Activated T-cell treated with anti-CD3 and anti-CD28 coated beads for 4 hours (primary cell): Measurements from ENCODE around the gene PPP1R14B.

Source experiments
- DNase-seq: peaks from one replicate; pipeline ENCODE4 v3.0.0-alpha.2; 2020

PPP1R14B gene

DNA sequence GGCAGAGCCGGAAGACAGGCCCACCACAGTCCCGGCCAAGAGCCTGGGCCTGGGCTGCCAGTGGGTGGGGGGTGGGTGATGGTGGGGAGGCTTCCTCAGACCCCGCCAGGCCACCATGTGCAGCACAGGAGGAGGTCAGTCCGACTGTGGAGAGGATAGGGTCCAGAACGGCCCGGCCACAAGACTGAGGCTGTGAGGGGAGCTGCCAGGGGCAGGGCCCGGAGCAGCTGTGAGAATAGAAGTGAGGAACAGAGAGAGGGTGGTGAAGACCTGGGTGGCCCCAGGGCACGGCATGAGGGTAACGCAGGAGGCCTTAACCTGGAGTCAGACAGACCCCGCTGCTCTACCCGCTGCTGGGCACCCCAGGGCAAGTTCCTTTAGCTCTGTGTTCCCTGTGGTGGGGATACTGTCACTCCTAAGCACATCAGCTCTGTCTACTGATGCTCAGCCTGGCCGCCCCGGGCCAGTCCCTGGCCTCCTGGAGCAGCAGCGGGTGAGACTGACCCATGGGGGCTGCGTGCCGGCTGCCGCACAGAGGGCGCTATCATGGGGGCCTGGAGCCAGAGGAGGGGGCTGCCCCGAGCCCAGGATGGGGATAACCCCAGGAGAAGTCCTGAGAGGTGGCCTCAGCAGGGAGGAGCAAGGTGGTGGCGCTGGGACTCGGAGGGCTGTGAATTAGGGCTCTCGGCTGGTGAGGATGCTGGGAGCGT is 38.5 kb downstream of the PPP1R14B start:
- DNase-seq, result no peak

DNA sequence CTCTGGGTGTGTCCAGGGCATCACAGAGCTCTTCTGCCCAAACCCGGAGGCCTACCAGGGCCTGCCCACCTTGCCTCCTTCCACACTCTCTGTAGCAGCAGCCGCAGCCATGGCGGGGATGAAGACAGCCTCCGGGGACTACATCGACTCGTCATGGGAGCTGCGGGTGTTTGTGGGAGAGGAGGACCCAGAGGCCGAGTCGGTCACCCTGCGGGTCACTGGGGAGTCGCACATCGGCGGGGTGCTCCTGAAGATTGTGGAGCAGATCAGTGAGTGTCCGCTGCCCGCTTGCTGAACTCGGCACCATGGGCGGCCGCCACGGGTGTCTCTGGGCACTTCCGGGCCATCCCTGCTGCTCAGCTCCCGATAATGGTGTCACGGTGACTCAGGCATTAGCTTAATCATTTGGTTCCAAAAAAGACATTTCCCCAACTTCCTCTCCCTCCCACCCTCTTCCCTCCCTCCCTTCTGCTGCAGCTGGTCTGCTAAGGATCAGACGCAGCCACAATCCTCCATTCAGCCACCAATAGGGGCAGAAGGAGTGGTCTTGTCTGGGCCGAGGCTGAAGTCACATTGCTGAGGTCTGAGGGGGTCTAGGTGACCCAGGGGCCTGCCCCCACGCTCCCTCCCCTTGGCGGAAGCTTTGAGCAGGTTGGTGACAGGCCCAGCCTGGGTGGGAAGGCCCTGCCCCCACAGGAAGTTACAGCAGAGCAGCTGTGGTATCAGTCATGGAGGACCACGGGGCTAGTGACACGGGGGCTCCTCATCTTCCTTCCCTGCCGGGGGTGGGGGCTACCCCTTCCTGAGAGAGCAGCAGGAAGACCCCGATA is 39.3 kb downstream of the PPP1R14B start:
- DNase-seq, result peak; percentile 76

DNA sequence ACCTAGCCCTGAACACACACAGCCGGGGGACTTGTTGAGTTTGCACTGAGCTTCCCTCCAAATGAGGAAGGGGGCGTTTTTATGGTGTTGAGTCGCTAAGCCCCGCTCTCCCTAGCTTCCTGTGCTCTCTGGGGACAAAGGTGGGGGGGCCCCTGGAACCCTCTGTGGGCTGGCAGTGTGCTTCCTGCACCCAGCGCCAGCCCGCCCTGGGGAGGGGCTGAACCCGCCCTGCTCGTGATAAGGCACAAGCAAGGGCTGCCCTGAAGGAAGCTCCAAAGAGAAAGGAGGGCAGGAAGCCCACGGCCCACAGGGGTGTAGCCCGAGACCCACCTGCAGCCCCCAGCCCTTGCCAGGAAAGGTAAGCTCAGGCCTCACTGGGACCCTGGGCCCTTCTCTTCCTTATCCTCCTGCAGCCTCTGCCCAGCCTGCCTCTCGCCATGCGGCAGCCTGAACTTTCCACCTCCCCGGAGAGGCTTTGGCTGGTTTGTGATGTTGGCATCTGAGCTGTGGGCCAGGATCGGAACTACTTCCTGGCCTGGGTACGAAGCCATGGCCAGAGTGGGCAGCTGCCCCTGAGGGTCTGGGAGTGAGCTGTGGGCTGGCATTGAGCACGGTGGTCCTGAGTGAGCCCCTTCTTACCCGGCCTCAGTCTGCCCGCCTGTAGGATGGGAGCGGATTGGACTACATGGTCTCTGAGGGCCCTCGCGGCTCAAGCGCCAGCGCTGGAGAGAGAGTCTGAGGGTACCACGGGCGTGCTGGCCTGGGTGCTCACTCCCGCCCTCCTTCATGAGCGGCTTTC is 40.1 kb downstream of the PPP1R14B start, which contains the start of gene FERMT3:
FERMT3 (plus strand) TSS at position 265 of the 799 bp plus-strand sequence. CDS start 644 bp downstream, outside the sequence.
- DNase-seq, result peak; percentile 64

DNA sequence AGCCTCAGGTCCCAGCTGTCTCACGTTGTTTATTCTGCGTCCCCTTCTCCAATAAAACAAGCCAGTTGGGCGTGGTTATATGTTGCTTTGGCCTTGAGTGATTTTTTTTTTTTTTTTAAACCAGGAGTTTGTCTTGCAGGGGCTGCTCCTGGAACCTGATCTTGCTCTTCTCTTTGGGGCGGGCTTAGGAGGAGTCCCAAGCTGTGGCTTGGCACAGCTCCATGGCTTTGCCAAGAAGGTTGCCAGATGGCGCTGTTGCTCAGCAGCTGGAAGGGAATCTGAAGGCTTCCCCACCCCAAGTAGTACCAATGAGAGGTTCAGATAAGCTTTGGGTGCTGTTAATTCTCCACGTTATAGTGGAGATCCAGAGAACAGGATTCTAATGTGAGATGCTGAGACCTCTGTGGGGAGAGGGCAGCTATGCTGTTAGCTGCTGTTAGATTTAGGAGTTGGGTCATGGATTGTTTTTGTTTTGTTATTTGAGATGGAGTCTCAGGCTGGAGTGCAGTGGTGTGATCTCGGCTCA is 42.2 kb downstream of the PPP1R14B start:
- DNase-seq, result peak; percentile 72

DNA sequence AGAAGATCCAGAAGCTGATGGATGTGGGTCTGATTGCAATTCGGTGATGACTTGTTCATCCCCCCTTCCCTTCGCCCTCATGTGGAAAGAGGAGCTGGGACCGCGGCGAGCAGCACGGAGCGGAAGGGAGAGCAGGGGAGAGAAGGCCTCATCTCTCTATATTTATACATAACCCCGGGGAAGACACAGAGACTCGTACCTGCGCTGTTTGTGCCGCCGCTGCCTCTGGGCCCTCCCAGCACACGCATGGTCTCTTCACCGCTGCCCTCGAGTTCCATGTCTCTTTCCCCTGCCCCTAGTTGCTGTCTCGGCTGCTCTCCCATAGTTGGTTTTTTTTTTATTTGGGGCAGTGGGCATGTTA is 42.7 kb downstream of the PPP1R14B start:
- no peak for DNase-seq

DNA sequence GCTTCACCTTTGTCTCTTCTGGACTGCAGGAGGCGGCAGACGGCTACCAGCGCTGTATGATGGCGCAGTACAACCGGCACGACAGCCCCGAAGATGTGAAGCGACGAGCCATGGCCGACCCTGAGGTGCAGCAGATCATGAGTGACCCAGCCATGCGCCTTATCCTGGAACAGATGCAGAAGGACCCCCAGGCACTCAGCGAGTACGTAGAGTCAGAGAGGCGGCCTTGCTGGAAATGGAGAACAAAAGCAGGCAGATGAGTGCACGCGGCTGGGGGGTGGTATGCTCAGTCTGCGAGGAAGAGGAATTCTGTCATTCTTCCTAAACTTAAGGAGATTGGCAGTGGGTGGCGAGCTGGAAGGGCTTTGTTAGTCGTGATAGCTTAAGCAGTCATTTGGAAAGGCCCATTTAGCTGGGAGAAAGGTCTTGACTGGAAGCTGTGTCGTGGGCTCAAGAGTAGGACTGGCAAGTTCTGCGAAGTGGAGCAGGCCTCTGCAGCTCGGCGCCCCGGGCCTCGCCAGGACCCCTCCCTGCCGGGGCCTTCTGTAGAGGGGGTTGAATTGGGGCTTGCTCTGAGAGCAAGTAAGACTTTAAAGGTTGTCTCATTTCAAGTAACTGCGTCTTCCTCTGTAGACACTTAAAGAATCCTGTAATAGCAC is 43.2 kb downstream of the PPP1R14B start:
- DNase-seq, result no peak

DNA sequence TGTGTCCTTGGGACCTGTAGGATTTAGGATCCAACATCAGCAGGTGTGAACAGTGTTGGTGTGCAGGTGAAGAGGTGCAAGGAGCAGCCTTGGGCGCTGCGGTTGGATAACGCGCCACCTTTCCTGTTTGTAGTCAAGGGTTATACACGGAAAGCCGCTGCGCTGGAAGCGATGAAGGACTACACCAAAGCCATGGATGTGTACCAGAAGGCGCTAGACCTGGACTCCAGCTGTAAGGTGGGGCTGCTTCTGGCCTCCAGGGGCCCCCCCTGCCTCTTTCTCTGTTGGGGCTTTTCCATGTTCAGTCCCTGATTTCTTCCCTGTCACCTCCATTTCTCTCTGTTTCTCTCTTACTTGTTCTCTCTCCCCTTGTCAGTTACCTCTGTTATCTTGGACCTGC is 43.8 kb downstream of the PPP1R14B start:
- DNase-seq, result no peak

DNA sequence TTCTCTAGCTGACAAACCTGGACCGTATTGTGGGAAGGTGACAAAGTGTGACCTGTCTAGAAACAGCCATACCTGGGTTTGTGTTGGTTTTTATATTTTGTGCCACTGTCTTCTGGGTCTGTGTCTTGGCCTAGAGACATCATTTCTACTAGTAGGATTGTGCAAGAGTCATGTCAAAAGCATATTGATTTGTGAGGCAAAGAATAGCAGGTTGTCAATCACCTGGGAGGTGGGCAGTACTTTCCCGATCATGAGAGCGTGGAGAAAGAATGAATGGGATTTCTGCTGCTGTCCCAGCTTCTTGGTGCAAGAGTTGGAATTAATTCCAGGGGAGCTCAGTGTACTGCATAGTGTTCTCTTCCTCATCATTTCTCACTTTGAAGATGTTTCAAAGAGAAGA is 45.2 kb downstream of the PPP1R14B start:
- no peak for DNase-seq

DNA sequence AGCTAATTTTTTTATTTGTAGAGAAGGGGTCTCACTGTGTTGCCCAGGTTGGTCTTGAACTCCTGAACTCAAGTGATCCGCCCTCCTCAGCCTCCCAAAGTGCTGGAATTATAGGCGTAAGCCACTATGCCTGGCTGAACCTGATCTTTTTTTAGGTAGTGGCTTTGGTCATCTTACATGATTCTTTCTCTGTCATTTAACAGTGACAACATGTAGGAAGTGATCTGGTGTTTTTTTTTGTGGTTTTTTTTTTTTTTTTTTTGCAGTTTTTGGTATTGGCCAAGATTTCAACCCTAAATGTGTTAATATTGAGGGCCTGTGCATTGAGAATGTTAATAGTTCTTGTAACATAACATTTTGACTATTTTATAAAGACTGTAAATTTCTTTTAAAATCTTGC is 48.2 kb downstream of the PPP1R14B start:
- DNase-seq, result no peak

DNA sequence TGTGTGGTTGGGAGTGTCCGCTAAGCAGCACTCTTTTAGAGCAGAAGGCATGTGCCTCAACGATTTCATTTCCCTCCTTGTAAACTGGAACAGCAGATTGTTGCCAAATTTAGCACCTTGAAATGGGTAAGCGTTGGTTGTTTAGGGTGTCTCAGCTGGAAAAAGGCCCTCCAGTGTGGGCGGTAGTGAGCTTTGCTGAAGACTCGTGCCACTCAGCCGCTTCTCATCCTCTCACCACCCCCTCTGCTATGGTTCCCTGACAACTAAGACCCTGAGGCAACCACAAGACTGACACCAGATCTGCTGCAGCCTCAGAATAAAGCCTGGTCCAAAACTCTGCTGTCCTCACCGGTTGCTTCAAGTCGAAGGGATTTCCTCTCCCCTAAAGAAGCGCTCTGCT is 50.1 kb downstream of the PPP1R14B start:
- DNase-seq, result no peak
